SU-DHL-6 (cell line): ENCODE data around the gene GOLGA7B.

Experiments used
- EZH2phosphoT487 ChIP-seq: fragments of 200-600 bp; sonication (generic), shearing (Covaris generic); conservative IDR thresholded peaks from 2 replicates; pipeline ENCODE4 v1.6.1; 2018; ENCODE audit warnings: mild to moderate bottlenecking, antibody characterized with exemption, low read length, moderate library complexity, mixed read lengths
- TF ChIP-seq, protein P1 (sequence below): fragments of 200-600 bp; sonication (generic); IDR thresholded peaks from one replicate; pipeline ENCODE4 v1.5.1; 2017; ENCODE audit warnings: antibody characterized with exemption, mild to moderate bottlenecking, low read length, moderate library complexity; ENCODE audit not compliant: insufficient read depth, poor library complexity, severe bottlenecking

DNA sequence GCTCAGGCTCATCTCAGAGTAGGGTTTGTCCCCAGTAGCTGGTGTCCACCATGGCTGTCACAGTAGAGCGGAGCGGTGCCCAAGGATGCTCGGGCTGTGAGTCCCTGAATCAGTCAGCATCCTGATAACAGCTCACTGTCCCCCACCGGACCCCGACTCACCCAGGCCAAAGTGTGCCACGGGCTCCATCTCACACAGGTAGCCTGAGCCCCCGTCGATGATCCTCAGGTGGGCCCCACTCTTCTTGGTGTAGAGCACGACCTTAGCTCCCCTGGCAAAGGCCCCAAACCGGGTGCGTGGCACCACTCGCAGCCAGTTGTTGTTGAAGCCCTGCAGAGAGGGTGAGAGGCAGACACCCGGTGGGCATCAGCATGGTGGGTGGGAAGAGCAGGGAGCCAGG, 45.4 kb downstream of the GOLGA7B start:
- TF ChIP-seq, protein P1, sequence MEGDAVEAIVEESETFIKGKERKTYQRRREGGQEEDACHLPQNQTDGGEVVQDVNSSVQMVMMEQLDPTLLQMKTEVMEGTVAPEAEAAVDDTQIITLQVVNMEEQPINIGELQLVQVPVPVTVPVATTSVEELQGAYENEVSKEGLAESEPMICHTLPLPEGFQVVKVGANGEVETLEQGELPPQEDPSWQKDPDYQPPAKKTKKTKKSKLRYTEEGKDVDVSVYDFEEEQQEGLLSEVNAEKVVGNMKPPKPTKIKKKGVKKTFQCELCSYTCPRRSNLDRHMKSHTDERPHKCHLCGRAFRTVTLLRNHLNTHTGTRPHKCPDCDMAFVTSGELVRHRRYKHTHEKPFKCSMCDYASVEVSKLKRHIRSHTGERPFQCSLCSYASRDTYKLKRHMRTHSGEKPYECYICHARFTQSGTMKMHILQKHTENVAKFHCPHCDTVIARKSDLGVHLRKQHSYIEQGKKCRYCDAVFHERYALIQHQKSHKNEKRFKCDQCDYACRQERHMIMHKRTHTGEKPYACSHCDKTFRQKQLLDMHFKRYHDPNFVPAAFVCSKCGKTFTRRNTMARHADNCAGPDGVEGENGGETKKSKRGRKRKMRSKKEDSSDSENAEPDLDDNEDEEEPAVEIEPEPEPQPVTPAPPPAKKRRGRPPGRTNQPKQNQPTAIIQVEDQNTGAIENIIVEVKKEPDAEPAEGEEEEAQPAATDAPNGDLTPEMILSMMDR: no peak
- TF ChIP-seq EZH2phosphoT487: no peak
